Measurements from ENCODE around the gene NAT9.

DNA sequence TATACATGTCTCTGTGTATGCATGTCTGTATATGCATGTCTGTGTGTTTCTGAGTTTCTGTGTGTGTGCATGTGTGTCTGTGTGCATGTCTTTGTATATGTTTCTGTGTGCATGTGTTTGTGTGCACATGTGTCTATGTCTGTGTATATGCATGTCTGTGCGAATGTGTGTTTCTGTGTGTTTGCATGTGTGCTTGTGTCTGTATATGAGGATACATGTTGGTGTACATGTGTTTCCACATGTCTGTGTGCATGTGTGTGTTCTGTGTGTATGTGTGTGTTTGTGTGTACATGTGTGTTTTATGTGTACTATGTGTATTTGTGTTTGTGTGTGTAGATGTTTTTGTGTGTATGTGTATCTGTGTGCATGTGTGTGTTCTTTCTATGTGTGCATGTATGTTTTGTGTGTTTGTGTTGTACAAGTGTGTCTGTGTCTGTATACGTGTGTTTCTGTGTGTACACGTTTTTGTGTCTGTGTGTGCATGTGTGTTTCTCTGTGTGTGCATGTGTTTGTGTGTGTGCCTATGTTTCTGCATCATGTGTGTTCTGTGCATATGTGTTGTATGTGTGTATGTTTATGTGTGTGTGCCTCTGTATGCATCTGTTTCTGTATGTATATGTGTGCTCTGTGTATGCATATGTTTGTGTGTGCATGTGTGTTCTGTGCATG lies 48.0 kb downstream of the NAT9 start:
- TF ChIP-seq, protein P1, sequence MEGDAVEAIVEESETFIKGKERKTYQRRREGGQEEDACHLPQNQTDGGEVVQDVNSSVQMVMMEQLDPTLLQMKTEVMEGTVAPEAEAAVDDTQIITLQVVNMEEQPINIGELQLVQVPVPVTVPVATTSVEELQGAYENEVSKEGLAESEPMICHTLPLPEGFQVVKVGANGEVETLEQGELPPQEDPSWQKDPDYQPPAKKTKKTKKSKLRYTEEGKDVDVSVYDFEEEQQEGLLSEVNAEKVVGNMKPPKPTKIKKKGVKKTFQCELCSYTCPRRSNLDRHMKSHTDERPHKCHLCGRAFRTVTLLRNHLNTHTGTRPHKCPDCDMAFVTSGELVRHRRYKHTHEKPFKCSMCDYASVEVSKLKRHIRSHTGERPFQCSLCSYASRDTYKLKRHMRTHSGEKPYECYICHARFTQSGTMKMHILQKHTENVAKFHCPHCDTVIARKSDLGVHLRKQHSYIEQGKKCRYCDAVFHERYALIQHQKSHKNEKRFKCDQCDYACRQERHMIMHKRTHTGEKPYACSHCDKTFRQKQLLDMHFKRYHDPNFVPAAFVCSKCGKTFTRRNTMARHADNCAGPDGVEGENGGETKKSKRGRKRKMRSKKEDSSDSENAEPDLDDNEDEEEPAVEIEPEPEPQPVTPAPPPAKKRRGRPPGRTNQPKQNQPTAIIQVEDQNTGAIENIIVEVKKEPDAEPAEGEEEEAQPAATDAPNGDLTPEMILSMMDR (conservative IDR thresholded peaks at IDR 0.05; ENCODE audit: low read depth, low read length): no peak
- no peak for TF ChIP-seq SMC3 (IDR thresholded peaks at IDR 0.05; ENCODE audit: low read depth, low read length)
- TF ChIP-seq POLR2A (IDR thresholded peaks at IDR 0.05; ENCODE audit: low read depth, low read length): no peak
- no peak for TF ChIP-seq RCOR1 (IDR thresholded peaks at IDR 0.05; ENCODE audit: insufficient replicate concordance, low read length)

All from IMR-90 (cell line).